Upper lobe of left lung (tissue), 4 donors: Measurements from ENCODE around the gene UBE2I.

ENCODE experiments used
- POLR2AphosphoS5 ChIP-seq, 2 donors: sonication (generic); formaldehyde crosslinking; IDR thresholded peaks; one replicate each; pipeline ENCODE4 v1.5.1; 2017; ENCODE audit warnings: antibody characterized with exemption in 2 of 2
- TF ChIP-seq, protein P1 (sequence below), 6 experiments: fragments of 450-650 bp in 4 of 6; fragments of 200-600 bp in 2 of 6; sonication (generic) in 2 of 6; IDR thresholded peaks; one replicate each; pipeline ENCODE4 v1.5.1; 2016 to 2019; ENCODE audit warnings: antibody characterized with exemption in 6 of 6

DNA sequence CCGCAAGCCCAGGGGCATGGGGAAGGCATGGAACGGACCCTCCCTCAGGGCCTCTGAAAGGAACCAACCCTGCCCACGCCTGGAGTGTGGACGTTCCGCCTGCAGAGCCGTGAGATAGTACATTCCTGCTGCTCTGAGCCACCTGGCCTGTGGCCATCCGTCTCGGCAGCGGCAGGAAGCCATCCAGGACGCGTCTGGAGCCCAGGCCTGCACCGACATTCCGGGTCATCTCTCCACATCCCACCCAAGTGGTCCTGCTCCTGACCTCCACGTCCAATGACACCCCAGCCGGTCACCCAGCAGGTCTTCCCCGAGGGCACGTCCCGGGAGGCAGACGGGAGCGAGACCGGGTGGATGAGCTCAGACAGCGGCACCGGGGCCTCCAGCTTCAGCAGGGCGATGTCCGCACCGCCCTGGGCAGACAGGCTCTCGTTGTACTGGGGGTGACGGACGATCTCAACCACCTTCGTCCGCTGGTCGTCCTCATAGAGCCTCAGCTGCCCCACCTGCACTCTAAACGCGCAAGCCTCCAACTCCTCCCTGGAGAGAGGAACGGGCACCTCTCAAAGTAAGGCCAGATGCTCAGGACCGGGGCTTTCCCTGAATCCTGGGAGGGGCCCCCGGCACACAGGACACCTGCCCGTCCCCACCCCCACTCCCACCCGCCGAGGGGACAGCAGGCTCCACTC lies 21.3 kb upstream of the UBE2I start:
- TF ChIP-seq, protein P1, sequence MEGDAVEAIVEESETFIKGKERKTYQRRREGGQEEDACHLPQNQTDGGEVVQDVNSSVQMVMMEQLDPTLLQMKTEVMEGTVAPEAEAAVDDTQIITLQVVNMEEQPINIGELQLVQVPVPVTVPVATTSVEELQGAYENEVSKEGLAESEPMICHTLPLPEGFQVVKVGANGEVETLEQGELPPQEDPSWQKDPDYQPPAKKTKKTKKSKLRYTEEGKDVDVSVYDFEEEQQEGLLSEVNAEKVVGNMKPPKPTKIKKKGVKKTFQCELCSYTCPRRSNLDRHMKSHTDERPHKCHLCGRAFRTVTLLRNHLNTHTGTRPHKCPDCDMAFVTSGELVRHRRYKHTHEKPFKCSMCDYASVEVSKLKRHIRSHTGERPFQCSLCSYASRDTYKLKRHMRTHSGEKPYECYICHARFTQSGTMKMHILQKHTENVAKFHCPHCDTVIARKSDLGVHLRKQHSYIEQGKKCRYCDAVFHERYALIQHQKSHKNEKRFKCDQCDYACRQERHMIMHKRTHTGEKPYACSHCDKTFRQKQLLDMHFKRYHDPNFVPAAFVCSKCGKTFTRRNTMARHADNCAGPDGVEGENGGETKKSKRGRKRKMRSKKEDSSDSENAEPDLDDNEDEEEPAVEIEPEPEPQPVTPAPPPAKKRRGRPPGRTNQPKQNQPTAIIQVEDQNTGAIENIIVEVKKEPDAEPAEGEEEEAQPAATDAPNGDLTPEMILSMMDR (IDR thresholded peaks at IDR 0.05) = no peak
- no peak for TF ChIP-seq POLR2AphosphoS5 (IDR thresholded peaks at IDR 0.05)
